ENCODE results near the gene CARD19.

The CARD19 gene

DNA sequence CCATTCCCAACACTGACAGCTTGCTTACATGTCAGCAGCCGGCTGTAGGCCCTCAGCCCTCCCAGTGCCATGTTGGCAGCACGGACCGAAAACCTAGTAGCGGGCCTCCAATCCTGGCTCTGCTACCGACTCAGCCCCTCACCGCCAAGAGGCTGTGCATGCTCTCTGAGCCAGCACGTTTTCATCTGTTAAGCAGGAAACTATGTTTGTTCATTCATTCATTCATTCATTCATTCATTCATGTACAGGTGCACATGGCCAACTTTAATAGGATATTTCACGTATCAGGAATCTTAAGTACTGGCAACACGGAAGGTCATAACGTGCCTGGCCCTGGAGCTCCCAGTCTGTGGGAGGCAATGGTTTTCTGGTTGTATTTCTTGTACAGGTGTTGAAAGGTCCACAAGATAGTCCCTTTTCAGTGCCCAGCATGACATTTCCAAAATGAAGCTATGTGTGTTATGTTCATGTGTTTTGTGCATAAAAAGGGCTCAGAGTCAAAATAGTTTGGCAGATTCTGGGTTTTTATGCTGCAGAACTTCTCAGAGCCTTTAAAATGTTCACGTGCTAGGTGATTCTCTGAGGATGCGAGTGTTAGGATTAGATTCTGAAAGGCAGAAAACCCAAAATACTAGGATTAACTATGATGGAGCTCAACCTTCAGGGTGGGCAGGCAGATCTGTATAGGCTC lies 19.8 kb upstream of the CARD19 start:
- H3K4me3 ChIP-seq (ENCODE audit: low read depth, low read length): no peak overlapping the region
- TF ChIP-seq, protein P1, sequence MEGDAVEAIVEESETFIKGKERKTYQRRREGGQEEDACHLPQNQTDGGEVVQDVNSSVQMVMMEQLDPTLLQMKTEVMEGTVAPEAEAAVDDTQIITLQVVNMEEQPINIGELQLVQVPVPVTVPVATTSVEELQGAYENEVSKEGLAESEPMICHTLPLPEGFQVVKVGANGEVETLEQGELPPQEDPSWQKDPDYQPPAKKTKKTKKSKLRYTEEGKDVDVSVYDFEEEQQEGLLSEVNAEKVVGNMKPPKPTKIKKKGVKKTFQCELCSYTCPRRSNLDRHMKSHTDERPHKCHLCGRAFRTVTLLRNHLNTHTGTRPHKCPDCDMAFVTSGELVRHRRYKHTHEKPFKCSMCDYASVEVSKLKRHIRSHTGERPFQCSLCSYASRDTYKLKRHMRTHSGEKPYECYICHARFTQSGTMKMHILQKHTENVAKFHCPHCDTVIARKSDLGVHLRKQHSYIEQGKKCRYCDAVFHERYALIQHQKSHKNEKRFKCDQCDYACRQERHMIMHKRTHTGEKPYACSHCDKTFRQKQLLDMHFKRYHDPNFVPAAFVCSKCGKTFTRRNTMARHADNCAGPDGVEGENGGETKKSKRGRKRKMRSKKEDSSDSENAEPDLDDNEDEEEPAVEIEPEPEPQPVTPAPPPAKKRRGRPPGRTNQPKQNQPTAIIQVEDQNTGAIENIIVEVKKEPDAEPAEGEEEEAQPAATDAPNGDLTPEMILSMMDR (IDR thresholded peaks at IDR 0.05; ENCODE audit: low read depth, low read length, missing control alignments): no peak
- in situ Hi-C loops (cut with HindIII; ENCODE audit: low sequenced_read_pairs): no loop called here
- no peak for DNase-seq (ENCODE audit: low read depth)

- TF ChIP-seq, protein P1 (IDR thresholded peaks at IDR 0.05; ENCODE audit: low read depth, low read length, missing control alignments): no peak
- no peak overlapping the region for H3K4me3 ChIP-seq (ENCODE audit: low read depth, low read length)
- in situ Hi-C loops (cut with HindIII; ENCODE audit: low sequenced_read_pairs): no loop called here
- no peak for DNase-seq (ENCODE audit: low read depth)
Measured at GRCh38 chr9:93076792-93077128, 19.3 kb upstream of the CARD19 start.

DNA sequence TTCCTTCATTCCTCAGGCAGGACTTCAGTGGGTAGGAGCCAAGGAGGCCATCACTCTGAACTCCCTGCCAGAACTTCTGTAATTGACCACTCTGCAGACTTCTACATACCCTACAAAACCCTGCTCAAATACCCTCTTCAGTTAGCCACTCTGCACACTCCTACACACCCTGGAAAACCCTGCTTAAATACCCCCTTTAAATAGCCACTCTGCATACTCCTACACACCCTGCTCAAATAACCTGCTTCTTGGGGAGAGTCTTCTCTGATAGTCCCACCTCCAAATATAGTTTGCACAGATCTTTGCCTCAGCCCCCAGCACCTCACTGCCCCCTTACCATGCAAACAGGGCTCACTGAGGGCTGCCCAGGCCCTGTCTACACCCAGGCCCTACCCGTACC lies 18.6 kb upstream of the CARD19 start:
- TF ChIP-seq, protein P1 (IDR thresholded peaks at IDR 0.05; ENCODE audit: low read depth, low read length, missing control alignments): no peak
- DNase-seq (ENCODE audit: low read depth): no peak
- no peak overlapping the region for H3K4me3 ChIP-seq (ENCODE audit: low read depth, low read length)
- in situ Hi-C loops (cut with HindIII; ENCODE audit: low sequenced_read_pairs): no loop called here

GRCh38 chr9:93077811-93078210 lies 18.2 kb upstream of the CARD19 start:
- in situ Hi-C loops (cut with HindIII; ENCODE audit: low sequenced_read_pairs): no loop called here
- no peak for DNase-seq (ENCODE audit: low read depth)
- TF ChIP-seq, protein P1 (IDR thresholded peaks at IDR 0.05; ENCODE audit: low read depth, low read length, missing control alignments): no peak
- H3K4me3 ChIP-seq (ENCODE audit: low read depth, low read length): no peak overlapping the region

DNA sequence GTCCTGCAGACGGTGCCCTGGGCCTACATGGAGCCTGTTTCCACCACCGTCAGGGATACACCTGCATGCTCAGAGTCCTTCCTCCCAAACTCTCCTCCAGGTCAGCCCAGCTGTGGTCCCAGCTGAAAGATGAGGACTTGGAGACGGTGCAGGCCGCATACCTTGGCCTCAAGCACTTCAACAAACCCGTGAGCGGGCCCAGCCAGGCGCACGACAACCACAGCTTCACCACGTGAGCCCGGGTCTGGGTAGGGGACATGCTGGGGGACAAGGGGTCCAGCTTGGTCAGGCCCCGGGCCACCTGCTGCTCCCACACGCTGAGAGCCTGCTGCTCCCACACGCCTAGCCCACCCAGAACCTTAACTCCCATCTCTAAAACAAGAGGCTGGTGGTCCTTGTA lies 16.6 kb upstream of the CARD19 start:
- no peak overlapping the region for H3K4me3 ChIP-seq (ENCODE audit: low read depth, low read length)
- no peak for DNase-seq (ENCODE audit: low read depth)
- TF ChIP-seq, protein P1 (IDR thresholded peaks at IDR 0.05; ENCODE audit: low read depth, low read length, missing control alignments): no peak
- in situ Hi-C loops (cut with HindIII; ENCODE audit: low sequenced_read_pairs): no loop called here

DNA sequence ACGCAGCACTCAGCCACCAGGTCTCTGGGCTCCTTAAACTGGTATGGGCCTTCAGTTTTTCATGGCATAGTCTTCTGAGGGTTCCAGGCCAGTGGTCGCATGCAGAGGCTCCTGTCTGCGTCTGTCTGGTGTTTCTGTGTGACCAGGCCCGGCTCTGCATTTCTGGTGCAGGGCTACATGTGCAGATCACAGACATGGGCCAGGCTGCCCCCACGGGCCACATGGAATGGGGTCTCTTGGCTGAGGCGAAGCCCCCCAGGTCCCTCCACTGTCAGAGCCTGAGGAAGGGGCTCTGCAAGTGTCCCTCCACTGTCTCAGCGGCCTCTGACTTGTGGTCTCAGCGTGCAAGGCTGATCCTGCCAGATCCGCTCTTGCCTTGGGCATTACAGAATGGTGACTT lies 15.6 kb upstream of the CARD19 start:
- no peak for DNase-seq (ENCODE audit: low read depth)
- in situ Hi-C loops (cut with HindIII; ENCODE audit: low sequenced_read_pairs): no loop called here
- TF ChIP-seq, protein P1 (IDR thresholded peaks at IDR 0.05; ENCODE audit: low read depth, low read length, missing control alignments): no peak
- no peak overlapping the region for H3K4me3 ChIP-seq (ENCODE audit: low read depth, low read length)

Data from astrocyte of the cerebellum (primary cell).